Ascending aorta (tissue), 2 donors: ENCODE data around the gene IGFALS. TPM values are rescaled to one million over a fixed set of nuclear protein-coding genes. Genes with fewer than 3 reads are reported as not detected.

Experiments
- DNase-seq, 2 donors: peaks; one replicate each; pipeline ENCODE4 v3.0.0-alpha.2; 2019; ENCODE audit warnings: low spot score in 2 of 2
- H3K27ac ChIP-seq, 2 donors: fragments of 200-600 bp; sonication (generic); one replicate each; pipeline ENCODE4 v1.5.1; 2016 to 2017; ENCODE audit warnings: mild to moderate bottlenecking in 1 of 2
- H3K27me3 ChIP-seq: fragments of 200-600 bp; sonication (generic); one replicate; pipeline ENCODE4 v1.5.1; 2017
- H3K36me3 ChIP-seq, 2 donors: fragments of 200-600 bp; sonication (generic); one replicate each; pipeline ENCODE4 v1.5.1; 2016
- H3K4me1 ChIP-seq, 2 donors: fragments of 200-600 bp; sonication (generic); one replicate each; pipeline ENCODE4 v1.5.1; 2016 to 2017; ENCODE audit warnings: mild to moderate bottlenecking in 1 of 2
- H3K4me3 ChIP-seq, 2 donors: fragments of 200-600 bp; sonication (generic); one replicate each; pipeline ENCODE4 v1.5.1; 2016 to 2017; ENCODE audit warnings: mild to moderate bottlenecking in 1 of 2
- H3K9me3 ChIP-seq, 2 donors: fragments of 200-600 bp; sonication (generic); one replicate each; pipeline ENCODE4 v1.5.1; 2016
- CTCF ChIP-seq, 3 experiments: fragments of 200-600 bp in 2 of 3; fragments of 450-650 bp in 1 of 3; sonication (generic) in 2 of 3; IDR thresholded peaks; one replicate each; pipeline ENCODE4 v1.5.1; 2016 to 2019; ENCODE audit warnings: antibody characterized with exemption in 3 of 3, mild to moderate bottlenecking in 1 of 3, moderate library complexity in 1 of 3
- intact Hi-C: fragments of 100-400 bp; cut with DNase I; formaldehyde crosslinking; loops from one replicate; pipeline ENCODE4 v1.15.1; 2023
- total RNA-seq: library from RNA; depleted of rRNA; stranded (reverse); fragments of >200 nt; gene quantifications from one replicate; pipeline ENCODE4 v1.1.0, GENCODE V29; 2016

IGFALS gene
- total RNA-seq, 1 donor from 2014 or later: not detected

GRCh38 chr16:1794908-1795666, 1.6 kb upstream of the IGFALS start:
- TF ChIP-seq CTCF (IDR thresholded peaks at IDR 0.05): no peak
- H3K4me3 ChIP-seq: no peak overlapping the region
- intact Hi-C loops: no loop called here
- H3K27ac ChIP-seq: no peak overlapping the region
- H3K27me3 ChIP-seq: no peaks in the 10 kb centered on the region
- no peaks in the 10 kb centered on the region for H3K4me1 ChIP-seq
- no peak for DNase-seq
- H3K36me3 ChIP-seq: peaks cover 7% of the 10 kb centered on the region in 2 donors
- peaks cover 0 to 6% of the 10 kb centered on the region in 2 donors for H3K9me3 ChIP-seq

- H3K9me3 ChIP-seq: peaks cover 0 to 6% of the 10 kb centered on the region in 2 donors
- H3K4me1 ChIP-seq: no peaks in the 10 kb centered on the region
- H3K27me3 ChIP-seq: no peaks in the 10 kb centered on the region
- H3K36me3 ChIP-seq: peaks cover 9 to 11% of the 10 kb centered on the region in 2 donors
- intact Hi-C loops: no loop called here
- H3K27ac ChIP-seq: no peak overlapping the region
- no peak overlapping the region for H3K4me3 ChIP-seq
- no peak for TF ChIP-seq CTCF (IDR thresholded peaks at IDR 0.05)
- DNase-seq: no peak
These were observed 841 bp upstream of the IGFALS start for GRCh38 chr16:1794221-1794871.

GRCh38 chr16:1792836-1793577, 498 bp downstream of the IGFALS start:
- intact Hi-C loops: no loop called here
- H3K9me3 ChIP-seq: peaks cover 0 to 6% of the 10 kb centered on the region in 2 donors
- H3K27me3 ChIP-seq: no peaks in the 10 kb centered on the region
- peaks cover 23 to 25% of the 10 kb centered on the region in 2 donors for H3K36me3 ChIP-seq
- H3K4me1 ChIP-seq: no peaks in the 10 kb centered on the region
- no peak for DNase-seq
- TF ChIP-seq CTCF (IDR thresholded peaks at IDR 0.05): no peak
- H3K27ac ChIP-seq: no peak overlapping the region
- H3K4me3 ChIP-seq: no peak overlapping the region

GRCh38 chr16:1791943-1792812, 1.3 kb downstream of the IGFALS start:
- Histone ChIP-seq H3K4me1 (no peaks in the 10 kb centered on the region), H3K9me3 (no peaks in the 10 kb centered on the region), H3K4me3 (no peak overlapping the region), H3K27ac (no peak overlapping the region), H3K27me3 (no peaks in the 10 kb centered on the region), H3K36me3 (peaks cover 31 to 33% of the 10 kb centered on the region in 2 donors)
- no peak for DNase-seq
- no peak for TF ChIP-seq CTCF (IDR thresholded peaks at IDR 0.05)
- intact Hi-C loops: no loop called here
